ENCODE data around the gene ACO2.

ACO2 gene

DNA sequence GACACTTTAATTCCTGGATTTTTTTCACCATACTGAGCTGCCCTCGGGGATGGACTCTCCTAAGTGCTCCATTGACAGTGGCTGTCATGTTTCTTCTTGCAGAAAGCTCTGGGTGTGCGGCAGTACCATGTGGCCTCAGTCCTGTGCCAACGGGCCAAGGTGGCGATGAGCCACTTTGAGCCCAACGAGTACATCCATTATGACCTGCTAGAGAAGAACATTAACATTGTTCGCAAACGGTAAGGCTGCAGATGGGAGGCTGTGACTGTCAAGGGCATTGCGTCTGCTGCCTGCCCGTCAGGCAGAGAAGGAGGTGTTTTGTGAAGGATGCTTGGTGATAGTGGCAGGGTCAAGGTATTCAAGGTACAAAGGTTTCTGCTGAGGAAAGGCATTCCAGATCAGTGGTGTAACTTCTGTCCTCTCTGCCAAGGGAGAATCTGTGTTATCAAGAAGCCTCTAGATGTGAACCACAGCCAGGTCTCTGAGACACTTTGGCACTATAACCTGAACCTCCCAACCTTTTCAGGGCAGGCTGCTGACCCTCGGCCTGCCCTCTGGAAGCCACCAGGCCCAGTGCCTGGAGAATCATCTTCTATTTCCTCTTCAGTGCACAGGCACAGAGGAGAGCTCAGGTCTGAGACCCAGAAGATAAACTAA, 30.8 kb downstream of the ACO2 start:
- Mint-ChIP-seq H3K36me3 (ENCODE audit: low read depth) (peaks cover 3% of the 10 kb centered on the region), H3K9me3 (no peaks in the 10 kb centered on the region), H3K27ac (no peak overlapping the region), H3K4me3 (no peak overlapping the region), H3K4me1 (ENCODE audit: low read depth) (peaks cover 2% of the 10 kb centered on the region), H3K27me3 (ENCODE audit: low read depth) (no peaks in the 10 kb centered on the region)

DNA sequence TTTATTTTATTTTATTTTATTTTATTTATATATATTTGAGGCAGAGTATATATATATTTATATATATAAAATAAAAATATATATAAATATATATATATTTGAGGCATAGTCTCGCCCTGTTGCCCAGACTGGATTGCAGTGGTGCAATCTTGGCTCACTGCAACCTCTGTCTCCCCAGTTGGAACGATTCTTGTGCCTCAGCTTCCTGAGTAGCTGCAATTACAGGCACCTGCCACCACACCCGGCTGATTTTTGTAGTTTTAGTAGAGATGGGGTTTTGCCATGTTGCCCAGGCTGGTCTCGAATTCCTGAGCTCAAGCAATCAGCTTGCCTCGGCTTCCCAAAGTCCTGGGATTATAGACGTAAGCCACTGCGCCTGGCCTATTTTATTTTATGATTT, 31.4 kb downstream of the ACO2 start:
- Mint-ChIP-seq H3K9me3 (no peaks in the 10 kb centered on the region), H3K4me1 (ENCODE audit: low read depth) (peaks cover 4% of the 10 kb centered on the region), H3K27ac (no peak overlapping the region), H3K4me3 (no peak overlapping the region), H3K27me3 (ENCODE audit: low read depth) (no peaks in the 10 kb centered on the region), H3K36me3 (ENCODE audit: low read depth) (peaks cover 5% of the 10 kb centered on the region)

DNA sequence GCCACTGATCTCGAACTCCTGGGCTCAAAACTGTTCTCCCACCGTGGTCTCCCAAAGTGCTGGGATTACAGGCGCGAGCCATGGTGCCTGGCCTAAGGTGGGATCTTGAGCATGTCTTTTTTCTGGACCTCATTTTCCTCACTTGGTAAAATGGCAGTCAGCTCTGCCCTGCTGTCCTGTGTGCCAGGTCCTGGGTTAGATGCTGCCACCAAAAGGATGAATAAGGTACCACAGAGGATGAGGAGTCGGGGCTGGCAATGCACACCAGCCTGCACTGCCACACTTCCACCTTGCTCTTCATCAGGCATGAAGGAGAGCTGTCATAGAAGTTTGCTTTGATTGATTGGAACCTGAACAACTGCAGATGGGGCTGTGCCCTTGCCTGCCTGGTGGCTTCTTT, 32.3 kb downstream of the ACO2 start:
- Mint-ChIP-seq H3K27ac (no peak overlapping the region), H3K9me3 (no peaks in the 10 kb centered on the region), H3K4me1 (ENCODE audit: low read depth) (peaks cover 4% of the 10 kb centered on the region), H3K27me3 (ENCODE audit: low read depth) (no peaks in the 10 kb centered on the region), H3K4me3 (no peak overlapping the region), H3K36me3 (ENCODE audit: low read depth) (peaks cover 5% of the 10 kb centered on the region)

DNA sequence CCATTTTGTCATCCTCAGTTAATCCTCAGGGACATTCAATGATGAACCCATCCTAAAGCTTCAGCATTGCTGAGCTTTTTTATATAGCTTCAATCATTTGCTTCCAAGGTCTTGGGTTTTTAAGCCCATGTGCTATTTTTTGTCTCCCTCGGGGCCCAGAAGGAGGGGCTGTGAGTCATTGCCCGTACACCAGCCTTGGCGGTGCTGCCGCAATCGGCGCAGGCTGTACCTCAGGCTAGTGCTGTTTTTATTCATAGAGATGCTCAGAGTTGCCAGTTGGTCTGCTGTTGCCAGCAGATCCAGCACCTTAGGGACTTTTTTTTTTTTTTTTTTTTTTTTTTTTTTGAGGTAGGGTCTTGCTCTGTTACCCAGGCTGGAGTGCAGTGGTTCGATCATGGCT, 35.5 kb downstream of the ACO2 start:
- no peaks in the 10 kb centered on the region for H3K9me3 Mint-ChIP-seq
- no peak overlapping the region for H3K27ac Mint-ChIP-seq
- H3K4me3 Mint-ChIP-seq = no peak overlapping the region
- peaks cover 2% of the 10 kb centered on the region for H3K4me1 Mint-ChIP-seq (ENCODE audit: low read depth)
- no peaks in the 10 kb centered on the region for H3K27me3 Mint-ChIP-seq (ENCODE audit: low read depth)
- H3K36me3 Mint-ChIP-seq (ENCODE audit: low read depth) = peaks cover 11% of the 10 kb centered on the region

DNA sequence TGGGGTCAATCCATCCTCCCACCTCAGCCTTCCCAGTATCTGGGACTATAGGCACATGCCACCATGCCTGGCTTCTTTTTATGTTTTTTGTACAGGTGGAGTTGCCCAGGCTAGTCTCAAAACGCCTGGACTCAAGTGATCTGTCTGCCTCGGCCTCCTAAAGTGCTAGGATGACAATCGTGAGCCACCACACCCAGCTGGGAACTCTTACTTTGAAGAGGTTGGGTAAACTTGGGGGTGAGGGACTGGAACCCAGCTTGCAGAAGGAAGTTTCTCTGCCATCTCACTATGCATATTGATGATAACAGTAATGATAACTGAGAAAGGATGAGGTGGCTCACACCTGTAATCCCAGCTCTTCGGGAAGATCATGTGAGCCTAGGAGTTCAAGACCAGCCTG, 35.9 kb downstream of the ACO2 start:
- no peaks in the 10 kb centered on the region for H3K27me3 Mint-ChIP-seq (ENCODE audit: low read depth)
- no peak overlapping the region for H3K4me3 Mint-ChIP-seq
- peak overlapping the region; percentile 20 for H3K27ac Mint-ChIP-seq
- H3K4me1 Mint-ChIP-seq (ENCODE audit: low read depth) = peaks cover 2% of the 10 kb centered on the region
- H3K9me3 Mint-ChIP-seq = no peaks in the 10 kb centered on the region
- peaks cover 12% of the 10 kb centered on the region for H3K36me3 Mint-ChIP-seq (ENCODE audit: low read depth)

DNA sequence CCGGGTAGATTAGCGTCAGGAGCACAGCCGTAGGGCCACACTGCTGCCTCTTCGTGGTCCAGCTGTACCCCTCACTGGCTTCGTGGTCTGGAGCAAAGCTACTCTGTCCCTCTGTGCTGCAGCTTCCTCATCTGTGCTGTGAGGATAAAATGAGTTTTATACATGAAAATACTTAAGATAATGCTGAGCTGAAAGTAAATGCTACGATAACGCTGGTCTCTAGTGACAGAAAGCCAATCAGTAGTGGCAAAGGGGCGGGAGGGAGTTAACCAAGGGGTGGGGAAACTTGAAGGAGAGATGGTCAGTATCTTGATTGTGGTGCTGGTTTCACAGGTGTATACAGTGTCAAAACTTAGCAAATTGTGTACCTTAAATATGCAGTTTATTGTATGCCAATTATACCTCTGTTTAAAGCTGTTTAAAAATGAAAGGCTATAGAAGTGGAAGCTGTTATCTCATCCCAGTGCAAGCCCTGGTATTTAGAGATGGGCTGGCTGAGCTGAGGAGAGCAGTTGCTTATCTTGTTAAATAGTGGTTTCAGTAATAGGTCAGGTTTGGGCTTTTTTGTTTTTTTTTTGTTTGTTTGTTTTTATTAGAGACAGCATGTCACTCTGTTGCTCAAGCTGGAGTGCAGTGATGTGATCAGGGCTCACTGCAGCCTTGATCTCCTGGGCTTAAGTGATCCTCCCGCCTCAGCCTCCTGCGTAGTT, 36.7 kb downstream of the ACO2 start:
- Mint-ChIP-seq H3K27me3 (ENCODE audit: low read depth) (no peaks in the 10 kb centered on the region), H3K9me3 (no peaks in the 10 kb centered on the region), H3K27ac (no peak overlapping the region), H3K4me3 (no peak overlapping the region), H3K4me1 (ENCODE audit: low read depth) (peaks cover 2% of the 10 kb centered on the region), H3K36me3 (ENCODE audit: low read depth) (peaks cover 12% of the 10 kb centered on the region)

DNA sequence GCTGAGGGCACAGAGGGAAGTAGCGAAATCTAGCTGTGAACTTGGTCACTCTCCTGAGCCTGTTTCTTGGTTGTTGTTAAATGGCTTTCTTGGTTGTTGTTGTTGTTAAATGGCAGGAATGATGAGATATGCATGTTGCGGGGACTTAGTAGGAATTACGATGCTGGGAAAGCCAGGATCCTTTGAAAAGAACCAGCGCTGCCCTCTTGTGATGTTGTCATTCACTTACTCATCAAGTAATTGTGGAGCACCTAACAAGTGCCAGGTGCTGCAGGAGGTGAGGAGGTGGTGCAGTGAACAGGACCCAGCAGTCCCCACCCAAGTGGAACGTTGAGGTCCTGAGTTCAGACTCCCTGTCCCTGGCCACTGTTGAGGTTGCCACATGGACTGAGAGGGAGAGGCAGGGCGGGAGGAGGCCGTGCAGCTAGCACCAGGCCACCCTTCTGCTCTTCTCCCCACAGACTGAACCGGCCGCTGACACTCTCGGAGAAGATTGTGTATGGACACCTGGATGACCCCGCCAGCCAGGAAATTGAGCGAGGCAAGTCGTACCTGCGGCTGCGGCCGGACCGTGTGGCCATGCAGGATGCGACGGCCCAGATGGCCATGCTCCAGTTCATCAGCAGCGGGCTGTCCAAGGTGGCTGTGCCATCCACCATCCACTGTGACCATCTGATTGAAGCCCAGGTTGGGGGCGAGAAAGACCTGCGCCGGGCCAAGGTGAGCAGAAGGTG, 38.6 kb downstream of the ACO2 start:
- no peaks in the 10 kb centered on the region for H3K27me3 Mint-ChIP-seq (ENCODE audit: low read depth)
- peaks cover 15% of the 10 kb centered on the region for H3K36me3 Mint-ChIP-seq (ENCODE audit: low read depth)
- peaks cover 2% of the 10 kb centered on the region for H3K4me1 Mint-ChIP-seq (ENCODE audit: low read depth)
- H3K4me3 Mint-ChIP-seq = no peak overlapping the region
- no peaks in the 10 kb centered on the region for H3K9me3 Mint-ChIP-seq
- H3K27ac Mint-ChIP-seq = no peak overlapping the region

DNA sequence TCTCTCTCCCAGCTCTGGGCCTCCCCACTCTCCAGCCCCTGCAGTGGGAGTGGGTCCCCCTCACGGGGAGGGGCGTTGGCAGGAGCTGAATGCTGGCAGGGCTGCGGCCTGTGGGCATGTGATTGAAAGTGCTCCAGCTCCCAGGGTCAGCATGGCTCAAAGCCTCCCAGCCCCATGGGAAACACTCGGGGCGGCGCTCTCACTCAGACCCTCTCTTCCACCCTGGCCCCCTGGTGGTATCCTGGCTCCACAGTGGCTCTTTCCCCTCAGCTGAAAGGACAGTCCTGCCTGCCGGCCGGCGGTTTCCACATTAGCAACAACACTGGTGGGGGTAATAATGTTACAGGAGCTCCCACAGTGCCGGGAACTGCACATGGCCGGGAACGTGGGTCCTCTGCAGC, 39.9 kb downstream of the ACO2 start:
- Mint-ChIP-seq H3K9me3 (no peaks in the 10 kb centered on the region), H3K4me3 (no peak overlapping the region), H3K36me3 (ENCODE audit: low read depth) (peaks cover 20% of the 10 kb centered on the region), H3K27ac (no peak overlapping the region), H3K4me1 (ENCODE audit: low read depth) (peaks cover 2% of the 10 kb centered on the region), H3K27me3 (ENCODE audit: low read depth) (no peaks in the 10 kb centered on the region)

DNA sequence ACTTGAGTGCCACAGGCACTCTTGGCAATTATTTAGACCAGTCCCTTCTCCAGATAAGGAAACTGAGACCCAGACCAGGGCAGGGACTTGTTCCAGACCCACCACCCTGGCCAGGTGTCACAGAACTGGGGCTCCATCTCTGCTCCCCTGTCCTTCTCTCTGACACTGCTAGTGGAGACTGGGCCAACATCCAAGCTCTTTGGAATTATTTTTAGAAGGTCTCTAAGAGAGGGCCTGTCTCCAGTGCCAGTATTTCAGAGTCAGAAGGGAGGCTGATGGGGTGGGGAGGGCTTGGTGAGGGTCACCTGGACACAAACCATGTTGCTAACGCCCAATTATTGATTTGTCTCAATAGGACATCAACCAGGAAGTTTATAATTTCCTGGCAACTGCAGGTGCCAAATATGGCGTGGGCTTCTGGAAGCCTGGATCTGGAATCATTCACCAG, 42.6 kb downstream of the ACO2 start:
- Mint-ChIP-seq H3K9me3 (no peaks in the 10 kb centered on the region), H3K36me3 (ENCODE audit: low read depth) (peaks cover 20% of the 10 kb centered on the region), H3K4me3 (no peak overlapping the region), H3K27ac (no peak overlapping the region), H3K27me3 (ENCODE audit: low read depth) (no peaks in the 10 kb centered on the region), H3K4me1 (ENCODE audit: low read depth) (no peaks in the 10 kb centered on the region)

DNA sequence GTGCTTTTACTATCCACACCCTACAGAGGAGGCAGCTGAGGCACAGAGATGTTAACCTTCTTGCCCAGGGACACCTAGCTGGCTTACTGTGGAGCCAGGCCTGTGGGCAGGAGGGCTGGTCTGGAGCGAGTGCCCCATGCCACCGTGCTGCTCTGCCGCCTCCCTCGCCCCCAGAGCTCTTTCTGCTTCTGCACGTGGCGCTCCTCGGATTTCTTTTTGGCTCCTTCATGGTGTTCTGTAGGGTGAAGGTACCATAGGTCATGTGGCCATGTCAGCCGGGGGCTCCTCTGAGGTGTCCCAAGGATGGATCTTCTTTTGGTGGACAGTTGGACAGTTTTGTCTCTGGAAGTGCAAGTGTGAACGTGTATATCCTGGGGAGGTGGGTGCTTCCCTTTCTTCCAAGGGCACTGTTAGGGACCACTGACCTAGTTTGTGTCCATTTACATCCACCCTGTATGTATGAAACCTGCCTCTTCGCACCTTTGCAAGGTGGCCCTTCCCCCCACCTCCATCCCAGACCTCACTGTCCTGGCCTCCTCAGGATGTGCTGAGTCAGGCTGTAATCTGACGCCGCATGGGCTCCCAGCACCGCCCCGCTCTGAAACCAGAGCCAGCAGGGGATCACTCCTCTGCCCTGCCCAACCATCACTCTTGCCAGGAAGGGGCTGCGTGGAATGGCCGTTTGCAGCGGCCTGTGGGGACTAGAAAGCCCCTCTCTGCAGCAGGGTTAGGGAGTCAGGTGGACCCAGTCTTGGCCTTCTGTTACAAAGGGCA, 43.7 kb downstream of the ACO2 start:
- no peaks in the 10 kb centered on the region for H3K4me1 Mint-ChIP-seq (ENCODE audit: low read depth)
- H3K36me3 Mint-ChIP-seq (ENCODE audit: low read depth) = peaks cover 20% of the 10 kb centered on the region
- no peaks in the 10 kb centered on the region for H3K9me3 Mint-ChIP-seq
- no peak overlapping the region for H3K4me3 Mint-ChIP-seq
- H3K27ac Mint-ChIP-seq = no peak overlapping the region
- no peaks in the 10 kb centered on the region for H3K27me3 Mint-ChIP-seq (ENCODE audit: low read depth)

DNA sequence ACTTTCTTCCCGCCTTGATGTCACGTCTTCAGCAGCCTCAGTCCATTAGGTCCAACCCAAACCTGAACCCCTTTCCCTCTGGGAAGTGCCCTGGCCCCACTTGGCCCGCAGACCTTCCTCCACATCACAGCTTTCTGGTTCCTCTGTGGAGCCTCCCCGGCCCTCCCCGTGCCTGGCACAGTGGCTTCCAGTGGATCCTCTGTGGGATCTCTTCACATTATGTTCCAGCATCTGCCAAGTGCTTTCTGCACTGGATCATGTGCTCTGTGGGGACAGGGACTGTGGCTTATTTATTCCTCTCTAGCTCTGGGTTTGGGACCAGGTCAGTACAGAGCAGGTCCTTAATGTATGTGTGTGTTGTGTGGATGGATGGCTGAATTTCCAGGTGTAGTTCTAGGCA, 44.5 kb downstream of the ACO2 start:
- Mint-ChIP-seq H3K27ac (no peak overlapping the region), H3K27me3 (ENCODE audit: low read depth) (no peaks in the 10 kb centered on the region), H3K9me3 (no peaks in the 10 kb centered on the region), H3K4me3 (no peak overlapping the region), H3K4me1 (ENCODE audit: low read depth) (no peaks in the 10 kb centered on the region), H3K36me3 (ENCODE audit: low read depth) (peaks cover 17% of the 10 kb centered on the region)

DNA sequence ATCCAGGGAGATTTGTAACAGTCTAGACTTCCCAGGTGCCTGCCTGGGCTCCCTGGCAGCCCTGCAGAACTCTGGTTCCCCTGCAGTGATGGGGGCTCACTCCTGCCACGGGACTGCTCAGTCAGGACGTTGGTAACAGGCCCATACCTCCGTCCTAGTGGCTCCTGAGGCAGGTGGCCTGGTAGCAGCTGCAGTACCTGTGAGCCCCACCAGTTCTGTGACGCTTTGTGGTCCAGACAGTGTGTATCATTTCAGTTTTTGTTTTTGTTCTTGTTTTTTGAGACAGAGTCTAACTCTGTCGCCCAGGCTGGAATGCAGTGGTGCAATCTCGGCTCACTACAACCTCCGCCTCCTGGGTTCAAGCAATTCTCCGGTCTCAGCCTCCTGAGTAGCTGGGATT, 47.5 kb downstream of the ACO2 start:
- no peaks in the 10 kb centered on the region for H3K27me3 Mint-ChIP-seq (ENCODE audit: low read depth)
- H3K4me3 Mint-ChIP-seq = no peak overlapping the region
- no peaks in the 10 kb centered on the region for H3K9me3 Mint-ChIP-seq
- H3K4me1 Mint-ChIP-seq (ENCODE audit: low read depth) = no peaks in the 10 kb centered on the region
- peaks cover 12% of the 10 kb centered on the region for H3K36me3 Mint-ChIP-seq (ENCODE audit: low read depth)
- no peak overlapping the region for H3K27ac Mint-ChIP-seq

DNA sequence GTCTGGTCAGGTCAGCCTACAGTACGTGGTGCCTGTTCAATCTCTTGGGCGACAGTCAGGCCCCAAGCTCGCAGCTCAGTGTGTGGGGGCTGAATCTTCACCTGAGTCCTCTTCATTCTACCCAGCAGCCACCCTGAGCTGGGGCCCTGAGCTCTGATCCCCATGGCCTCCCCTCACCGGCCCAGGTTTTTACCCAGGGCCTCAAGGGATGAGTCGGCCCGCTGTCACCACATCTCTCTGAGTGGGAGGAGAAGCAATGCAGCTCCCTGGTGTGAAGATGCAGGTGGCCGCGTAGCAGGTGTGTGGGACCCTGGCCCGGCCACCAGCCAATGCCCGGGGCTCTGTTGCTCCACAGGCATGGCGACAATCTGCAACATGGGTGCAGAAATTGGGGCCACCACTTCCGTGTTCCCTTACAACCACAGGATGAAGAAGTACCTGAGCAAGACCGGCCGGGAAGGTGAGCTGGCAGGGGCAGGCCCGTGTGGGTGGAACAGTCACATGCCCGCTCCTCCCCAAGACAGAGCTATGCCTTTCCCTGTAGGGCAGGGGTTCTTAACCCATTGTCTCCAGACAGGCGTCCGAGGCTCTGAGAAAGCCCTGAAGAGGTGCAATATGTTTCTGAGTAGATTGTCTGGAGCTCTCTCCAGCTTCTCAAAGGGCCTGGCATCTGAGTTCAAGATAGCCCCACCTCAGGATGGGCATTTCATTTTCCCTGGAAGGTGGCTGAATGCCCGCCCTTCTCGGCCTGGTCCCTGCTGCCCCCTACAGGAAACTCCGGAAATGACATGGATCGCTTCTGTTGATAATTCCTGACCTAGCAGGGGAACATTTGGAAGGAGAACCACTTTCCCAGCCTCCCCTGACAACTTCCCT, 48.5 kb downstream of the ACO2 start:
- no peaks in the 10 kb centered on the region for H3K4me1 Mint-ChIP-seq (ENCODE audit: low read depth)
- peaks cover 10% of the 10 kb centered on the region for H3K36me3 Mint-ChIP-seq (ENCODE audit: low read depth)
- no peak overlapping the region for H3K27ac Mint-ChIP-seq
- H3K27me3 Mint-ChIP-seq (ENCODE audit: low read depth) = no peaks in the 10 kb centered on the region
- H3K9me3 Mint-ChIP-seq = no peaks in the 10 kb centered on the region
- H3K4me3 Mint-ChIP-seq = no peak overlapping the region

DNA sequence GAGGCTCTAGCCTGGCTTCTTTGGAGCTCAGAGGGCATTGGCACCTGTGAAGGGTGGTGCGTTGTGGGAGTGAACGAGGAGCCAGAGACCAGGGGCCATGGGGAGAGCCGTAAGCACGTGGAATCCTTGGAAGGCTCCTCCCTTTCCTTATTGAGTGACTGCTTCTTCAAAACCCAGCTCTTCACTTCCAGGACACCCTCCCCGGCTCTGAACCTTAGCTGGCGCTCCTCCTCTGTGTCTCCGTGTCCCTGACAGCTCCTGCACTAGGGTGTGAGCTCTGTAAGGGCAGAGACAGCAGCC, 49.1 kb downstream of the ACO2 start:
- Mint-ChIP-seq H3K36me3 (ENCODE audit: low read depth) (peaks cover 10% of the 10 kb centered on the region), H3K4me1 (ENCODE audit: low read depth) (no peaks in the 10 kb centered on the region), H3K27ac (no peak overlapping the region), H3K27me3 (ENCODE audit: low read depth) (no peaks in the 10 kb centered on the region), H3K4me3 (no peak overlapping the region), H3K9me3 (no peaks in the 10 kb centered on the region)
